Stimulated activated CD4-positive, alpha-beta T cell treated with anti-CD3 and anti-CD28 coated beads, Interleukin-4, amount 100 ng/mL, for 24 hours (primary cell): ENCODE data around the gene WNK1.
"Not testable (repeated sequence)": the region's sequence is repeated elsewhere in the genome, so short reads cannot be mapped to it uniquely, and the experiment has no call there.

Experiments
- DNase-seq: peaks from one replicate; pipeline ENCODE4 v3.0.0-alpha.2; 2020

The WNK1 gene

GRCh38 chr12:750366-751191 lies 1.8 kb upstream of the WNK1 start:
- no peak for DNase-seq

DNA sequence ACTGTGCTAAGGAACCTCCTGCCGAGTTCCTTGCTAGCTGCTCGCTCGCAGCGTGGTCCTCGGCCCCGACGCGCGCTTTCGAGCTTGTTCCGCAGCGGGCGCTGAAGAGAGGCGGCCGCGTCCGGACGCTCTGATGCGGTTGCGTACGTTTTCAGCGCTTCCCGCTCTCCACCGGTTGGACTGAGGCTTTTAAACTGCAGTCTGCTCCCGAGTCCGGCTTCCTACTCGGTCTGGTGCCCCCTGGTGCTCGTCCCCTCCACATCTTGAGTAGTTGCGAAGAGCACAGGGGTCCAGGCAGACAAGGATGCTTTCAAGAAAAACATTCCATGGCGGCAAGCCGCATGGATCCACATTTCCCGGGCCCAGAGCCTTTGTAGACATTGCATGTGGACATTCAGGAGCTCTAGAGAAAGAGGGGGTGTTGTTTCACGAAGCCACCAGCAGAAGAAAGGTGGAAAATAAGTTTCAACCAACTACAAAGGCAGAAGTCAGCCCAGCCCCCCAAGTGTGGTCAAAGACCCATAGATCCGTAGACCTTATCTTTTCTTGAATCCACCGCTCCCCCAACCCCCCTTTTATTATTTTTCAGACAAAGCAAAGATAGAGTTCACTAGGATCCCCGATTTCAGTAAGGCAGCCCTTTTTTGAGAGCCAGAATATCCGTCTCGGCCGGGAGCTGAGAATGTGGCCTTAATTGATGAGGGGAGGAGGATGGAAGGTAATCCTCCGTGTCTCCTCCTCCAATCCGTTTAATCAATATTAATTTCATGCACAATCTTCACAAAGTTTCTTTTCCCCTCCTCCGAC lies 984 bp upstream of the WNK1 start:
- peak; percentile 88 for DNase-seq

DNA sequence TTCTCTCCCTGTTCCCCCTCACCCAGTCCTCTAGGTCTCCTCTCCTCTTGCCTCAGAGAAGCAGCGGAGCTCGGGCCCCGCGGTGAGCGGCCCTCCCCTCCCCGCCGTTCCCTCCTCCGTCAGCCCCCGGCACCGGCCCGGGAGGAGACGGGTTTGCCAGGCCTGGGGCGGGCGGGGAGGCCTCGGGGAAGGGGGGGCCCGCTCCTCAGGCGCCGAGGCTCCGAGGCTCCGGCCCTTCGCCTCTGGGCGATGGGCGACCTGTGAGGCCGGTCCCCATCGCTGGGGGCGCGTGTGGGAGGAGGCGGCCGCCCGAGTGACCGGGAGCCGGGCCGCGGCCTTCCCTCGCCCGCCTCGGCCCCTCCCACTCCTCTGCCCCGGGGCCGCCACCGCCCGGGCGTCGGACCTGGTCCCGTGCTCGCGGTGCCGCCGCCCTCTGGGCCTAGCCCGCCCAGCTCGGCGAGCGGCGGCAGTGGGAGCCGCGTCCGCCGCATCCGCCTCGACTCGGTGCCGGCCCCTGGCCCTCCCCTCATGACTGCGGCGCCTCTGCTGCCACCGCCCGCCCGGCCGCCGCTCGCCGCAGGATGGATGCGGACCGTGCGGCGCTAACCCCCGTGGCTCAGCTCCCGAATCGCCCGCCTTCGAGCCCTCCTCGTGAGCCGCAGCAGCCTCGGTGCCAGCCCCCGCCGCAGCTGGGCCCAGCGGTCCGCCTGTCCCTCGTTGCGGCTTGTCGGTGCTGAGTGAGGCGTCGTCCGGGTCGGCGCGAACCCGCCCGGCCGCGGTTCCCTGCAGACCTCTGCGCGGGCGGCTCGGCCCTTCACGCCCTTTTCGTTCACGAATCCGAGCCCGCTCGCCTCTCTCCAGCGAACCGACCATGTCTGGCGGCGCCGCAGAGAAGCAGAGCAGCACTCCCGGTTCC lies 574 bp downstream of the WNK1 start:
- DNase-seq: peak; percentile 36

- peak; percentile 58 for DNase-seq
These were observed 1.5 kb downstream of the WNK1 start for GRCh38 chr12:753611-754472.

DNA sequence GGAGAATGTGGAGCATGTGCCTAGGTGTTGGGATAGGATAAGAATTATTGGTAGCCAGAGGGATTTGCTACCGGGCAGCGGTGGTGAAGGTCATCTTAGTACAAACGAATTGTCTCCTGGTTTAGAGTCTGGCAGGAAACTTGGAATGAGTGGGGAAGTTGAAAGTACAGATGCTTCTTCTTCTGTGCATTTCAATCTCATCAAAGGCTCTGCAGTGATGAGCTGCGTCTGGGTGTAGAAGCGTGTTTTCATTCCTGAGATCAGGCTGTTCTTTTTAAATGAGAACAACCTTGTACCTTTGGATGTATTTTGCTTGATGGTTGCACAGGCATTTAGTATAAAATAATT lies 2.1 kb downstream of the WNK1 start:
- no peak for DNase-seq

DNA sequence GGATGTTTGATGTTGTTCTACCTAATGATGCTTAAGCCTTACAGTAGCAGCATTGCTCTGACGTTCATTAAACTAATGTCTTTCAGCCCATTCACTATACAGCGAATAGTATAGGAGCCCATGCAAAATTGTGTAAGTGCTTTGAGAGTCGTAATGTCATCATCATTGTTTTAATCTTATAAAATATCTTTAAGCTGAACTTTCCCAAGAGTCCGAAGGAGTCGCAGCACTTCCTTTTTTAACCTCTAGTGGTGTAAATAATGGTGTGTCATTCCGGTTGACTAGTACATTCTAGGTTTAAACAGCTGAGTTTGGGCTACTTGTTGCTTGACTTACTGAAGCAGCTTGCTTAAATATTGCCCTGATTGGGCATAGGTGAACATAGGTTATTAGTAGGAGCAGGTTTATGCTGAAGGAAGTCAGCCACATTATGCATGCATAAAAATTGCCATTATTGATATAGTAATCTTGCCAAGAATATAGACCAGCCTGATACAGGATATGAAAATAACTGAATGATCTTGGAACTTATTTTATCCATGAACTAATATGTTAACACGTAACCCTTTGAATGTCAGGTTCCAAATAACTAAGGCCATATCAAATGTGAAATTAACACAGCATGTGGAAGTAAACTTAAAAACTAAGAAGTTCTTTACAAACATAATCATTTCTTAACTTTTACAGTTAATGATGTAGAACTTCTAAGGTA lies 2.6 kb downstream of the WNK1 start:
- peak; percentile 42 for DNase-seq

DNA sequence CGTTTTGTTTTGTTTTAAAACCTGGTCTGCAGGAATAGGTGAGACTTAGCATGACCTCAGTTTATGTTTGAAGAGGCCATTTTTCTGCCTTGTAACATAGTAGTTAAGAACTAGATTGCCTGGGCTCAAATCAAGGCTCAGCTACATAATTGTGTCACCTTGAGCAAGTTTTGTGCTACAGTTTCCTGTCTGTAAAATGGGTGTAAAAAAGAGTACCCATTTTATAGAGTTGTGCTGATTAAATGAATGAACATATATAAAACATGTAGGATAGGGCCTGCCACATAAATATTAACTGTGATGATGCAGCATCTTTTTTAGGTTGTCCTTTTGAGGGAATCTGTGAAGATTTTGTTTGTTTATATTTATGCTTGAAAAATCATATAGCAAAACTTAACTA lies 7.2 kb downstream of the WNK1 start:
- DNase-seq: no peak

GRCh38 chr12:761256-761655 lies 8.9 kb downstream of the WNK1 start:
- DNase-seq: no peak

DNA sequence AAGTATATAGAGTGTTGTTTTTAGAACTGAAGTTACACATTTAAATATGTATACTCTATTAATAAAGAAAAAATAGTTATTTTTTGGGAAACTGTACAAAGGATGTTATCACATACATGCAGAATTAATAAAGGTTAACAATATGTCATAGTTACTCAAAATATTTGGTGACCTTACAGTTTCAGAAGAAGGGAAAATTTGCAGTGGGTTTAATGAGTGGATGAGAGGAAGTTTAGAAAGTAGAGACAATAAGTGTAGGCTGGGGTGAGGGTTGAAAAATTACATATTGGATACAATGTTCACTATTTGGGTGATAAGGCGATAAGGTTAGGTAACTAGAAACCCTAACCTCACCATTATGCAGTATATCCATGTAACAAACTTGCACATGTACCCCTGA lies 13.5 kb downstream of the WNK1 start:
- DNase-seq: no peak

- no peak for DNase-seq
These were observed 16.1 kb downstream of the WNK1 start for GRCh38 chr12:768434-768833.

GRCh38 chr12:770479-770878 lies 18.1 kb downstream of the WNK1 start:
- no peak for DNase-seq

GRCh38 chr12:772056-772697 lies 19.8 kb downstream of the WNK1 start:
- no peak for DNase-seq

DNA sequence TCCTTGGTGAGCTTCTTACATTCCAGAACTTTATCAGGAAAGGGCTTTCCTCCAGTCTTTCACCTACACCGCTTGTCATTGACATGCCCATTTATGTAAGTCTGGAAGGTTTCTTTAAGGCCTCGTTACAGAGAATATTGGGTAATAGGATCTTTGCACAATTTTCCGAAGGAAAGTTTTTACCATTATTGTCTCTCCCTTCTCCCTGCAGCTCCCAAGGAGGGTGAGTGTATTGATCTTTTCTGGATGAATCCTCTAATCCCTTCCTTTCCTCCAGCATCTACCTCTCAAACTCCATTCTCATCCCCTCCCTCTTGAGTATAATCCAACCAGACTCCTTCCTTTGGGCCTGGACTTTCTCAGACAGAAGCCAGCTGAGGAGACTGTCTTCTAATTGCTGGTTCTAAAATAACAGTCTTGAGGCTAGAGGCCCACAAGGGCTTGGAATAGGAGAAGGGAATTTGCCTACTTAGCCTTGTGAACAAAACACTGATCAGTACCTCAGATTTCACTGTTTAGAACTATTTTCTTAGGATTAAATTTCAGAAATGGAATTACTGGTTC lies 21.8 kb downstream of the WNK1 start:
- no peak for DNase-seq

GRCh38 chr12:775973-776771 lies 23.8 kb downstream of the WNK1 start:
- DNase-seq: not testable (repeated sequence)

DNA sequence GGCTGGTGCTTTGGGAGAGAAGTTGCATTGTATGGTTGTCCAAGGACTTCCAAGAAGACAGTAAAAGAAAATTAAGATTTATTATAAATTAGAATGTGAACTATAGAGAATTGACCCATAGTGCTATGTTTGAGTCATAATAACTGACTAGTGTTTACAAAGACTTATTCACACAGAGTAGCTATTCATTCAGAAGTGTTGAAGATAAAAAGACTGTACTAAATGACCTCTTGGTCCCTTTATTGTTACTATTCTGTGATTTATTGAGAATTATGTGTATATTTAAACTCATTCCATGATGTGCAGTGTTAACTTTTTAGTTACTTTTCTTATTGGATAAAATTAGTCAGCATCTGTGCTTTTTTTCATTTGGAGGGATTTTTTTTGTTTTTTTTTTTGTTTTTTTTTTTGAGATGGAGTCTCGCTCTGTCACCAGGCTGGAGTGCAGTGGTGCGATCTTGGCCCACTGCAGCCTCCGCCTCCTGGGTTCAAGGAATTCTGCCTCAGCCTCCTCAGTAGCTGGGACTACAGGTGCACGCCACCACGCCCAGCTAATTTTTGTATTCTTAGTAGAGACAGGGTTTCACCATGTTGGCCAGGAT lies 24.5 kb downstream of the WNK1 start:
- not testable (repeated sequence) for DNase-seq

- DNase-seq: no peak
These were observed 25.2 kb downstream of the WNK1 start for GRCh38 chr12:777550-778047.

- DNase-seq: no peak
These were observed 26.2 kb downstream of the WNK1 start for GRCh38 chr12:778615-779014.

GRCh38 chr12:779745-780734 lies 27.7 kb downstream of the WNK1 start:
- DNase-seq: no peak
